ENCODE data around the gene DNAH8.

Gene DNAH8

GRCh38 chr6:39061588-39061987 lies 346.5 kb downstream of the DNAH8 start:
- Histone ChIP-seq H3K4me1 (ENCODE audit: control insufficient read depth, low read depth, low read length) (no peaks in the 10 kb centered on the region), H3K36me3 (ENCODE audit: control insufficient read depth, low read depth, low read length) (no peaks in the 10 kb centered on the region), H3K27ac (ENCODE audit: low read length) (no peak overlapping the region), H3K4me3 (ENCODE audit: low read length) (no peak overlapping the region), H3K27me3 (ENCODE audit: control insufficient read depth, insufficient read depth, low read length) (no peaks in the 10 kb centered on the region), H3K9ac (ENCODE audit: low read length) (no peak overlapping the region), H3K9me3 (ENCODE audit: control insufficient read depth, low read depth, low read length) (no peaks in the 10 kb centered on the region)

- H3K9ac ChIP-seq (ENCODE audit: low read length) = no peak overlapping the region
- H3K9me3 ChIP-seq (ENCODE audit: control insufficient read depth, low read depth, low read length) = no peaks in the 10 kb centered on the region
- no peak overlapping the region for H3K4me3 ChIP-seq (ENCODE audit: low read length)
- H3K27me3 ChIP-seq (ENCODE audit: control insufficient read depth, insufficient read depth, low read length) = no peaks in the 10 kb centered on the region
- H3K4me1 ChIP-seq (ENCODE audit: control insufficient read depth, low read depth, low read length) = no peaks in the 10 kb centered on the region
- H3K36me3 ChIP-seq (ENCODE audit: control insufficient read depth, low read depth, low read length) = no peaks in the 10 kb centered on the region
- no peak overlapping the region for H3K27ac ChIP-seq (ENCODE audit: low read length)
These were observed 347.1 kb downstream of the DNAH8 start for GRCh38 chr6:39062014-39062740.

DNA sequence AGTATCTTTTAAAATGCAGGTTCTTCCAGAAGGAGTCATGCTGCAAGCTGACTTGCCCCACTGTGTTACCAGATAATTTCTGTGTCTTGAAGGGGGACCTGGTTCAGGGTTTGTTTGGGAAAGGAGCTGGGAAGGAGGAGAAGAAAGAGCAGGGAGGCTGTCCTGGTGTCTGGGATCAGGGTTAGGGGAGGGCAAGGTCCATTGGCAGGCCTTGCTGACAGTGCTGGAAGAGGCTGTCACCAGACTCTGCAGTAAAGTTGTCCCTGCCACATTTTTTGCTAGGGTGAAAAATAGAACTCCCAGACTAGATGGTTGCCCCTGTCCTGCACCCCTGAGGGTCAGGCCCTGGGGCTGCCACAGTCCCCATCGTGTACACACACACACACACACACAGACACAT lies 348.4 kb downstream of the DNAH8 start:
- no peaks in the 10 kb centered on the region for H3K36me3 ChIP-seq (ENCODE audit: control insufficient read depth, low read depth, low read length)
- H3K27ac ChIP-seq (ENCODE audit: low read length) = no peak overlapping the region
- no peaks in the 10 kb centered on the region for H3K4me1 ChIP-seq (ENCODE audit: control insufficient read depth, low read depth, low read length)
- no peak overlapping the region for H3K9ac ChIP-seq (ENCODE audit: low read length)
- H3K4me3 ChIP-seq (ENCODE audit: low read length) = no peak overlapping the region
- H3K27me3 ChIP-seq (ENCODE audit: control insufficient read depth, insufficient read depth, low read length) = no peaks in the 10 kb centered on the region
- H3K9me3 ChIP-seq (ENCODE audit: control insufficient read depth, low read depth, low read length) = no peaks in the 10 kb centered on the region

- Histone ChIP-seq H3K27ac (ENCODE audit: low read length) (no peak overlapping the region), H3K4me3 (ENCODE audit: low read length) (no peak overlapping the region), H3K27me3 (ENCODE audit: control insufficient read depth, insufficient read depth, low read length) (no peaks in the 10 kb centered on the region), H3K36me3 (ENCODE audit: control insufficient read depth, low read depth, low read length) (no peaks in the 10 kb centered on the region), H3K9ac (ENCODE audit: low read length) (no peak overlapping the region), H3K9me3 (ENCODE audit: control insufficient read depth, low read depth, low read length) (no peaks in the 10 kb centered on the region), H3K4me1 (ENCODE audit: control insufficient read depth, low read depth, low read length) (no peaks in the 10 kb centered on the region)
These were observed 350.4 kb downstream of the DNAH8 start for GRCh38 chr6:39065561-39065960.

DNA sequence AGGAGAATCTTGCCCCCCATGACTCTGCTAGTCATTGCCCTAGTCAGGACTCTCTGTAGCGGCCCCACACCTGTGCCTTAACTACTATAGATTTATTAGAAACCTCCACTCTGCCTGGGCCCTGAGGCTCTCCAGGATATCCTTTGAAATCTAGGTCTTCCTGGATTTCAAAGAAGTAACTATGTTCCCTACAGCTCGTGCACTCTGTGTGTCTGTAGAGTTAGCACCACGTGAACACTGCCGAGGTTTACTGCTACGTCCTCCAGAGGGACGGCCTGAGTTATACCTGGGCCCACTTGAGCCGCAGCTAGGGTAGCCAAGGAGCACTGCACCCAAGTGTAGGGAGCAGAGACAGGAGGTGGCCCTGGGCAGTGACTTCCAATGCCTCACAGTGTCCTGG lies 353.3 kb downstream of the DNAH8 start:
- no peaks in the 10 kb centered on the region for H3K9me3 ChIP-seq (ENCODE audit: control insufficient read depth, low read depth, low read length)
- H3K9ac ChIP-seq (ENCODE audit: low read length) = no peak overlapping the region
- peaks cover 5% of the 10 kb centered on the region for H3K4me1 ChIP-seq (ENCODE audit: control insufficient read depth, low read depth, low read length)
- no peaks in the 10 kb centered on the region for H3K27me3 ChIP-seq (ENCODE audit: control insufficient read depth, insufficient read depth, low read length)
- H3K4me3 ChIP-seq (ENCODE audit: low read length) = no peak overlapping the region
- H3K27ac ChIP-seq (ENCODE audit: low read length) = no peak overlapping the region
- H3K36me3 ChIP-seq (ENCODE audit: control insufficient read depth, low read depth, low read length) = no peaks in the 10 kb centered on the region

DNA sequence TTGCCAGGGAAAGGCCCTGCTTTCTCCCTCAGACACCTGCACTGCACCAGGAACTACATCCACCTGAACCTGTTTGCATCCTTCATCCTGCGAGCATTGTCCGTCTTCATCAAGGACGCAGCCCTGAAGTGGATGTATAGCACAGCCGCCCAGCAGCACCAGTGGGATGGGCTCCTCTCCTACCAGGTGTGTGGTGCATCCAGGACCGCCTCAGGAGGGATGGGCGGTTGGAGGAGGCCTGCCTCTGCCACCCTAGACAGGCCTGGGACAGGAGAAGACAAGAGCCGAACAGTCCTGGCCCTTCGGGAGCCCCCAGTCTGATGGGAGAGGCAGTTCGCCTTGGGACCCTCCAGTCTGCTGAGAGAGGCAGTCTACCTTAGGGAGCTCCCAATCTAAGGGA lies 357.7 kb downstream of the DNAH8 start:
- Histone ChIP-seq H3K27ac (ENCODE audit: low read length) (no peak overlapping the region), H3K9ac (ENCODE audit: low read length) (no peak overlapping the region), H3K4me1 (ENCODE audit: control insufficient read depth, low read depth, low read length) (peaks cover 5% of the 10 kb centered on the region), H3K27me3 (ENCODE audit: control insufficient read depth, insufficient read depth, low read length) (no peaks in the 10 kb centered on the region), H3K4me3 (ENCODE audit: low read length) (no peak overlapping the region), H3K36me3 (ENCODE audit: control insufficient read depth, low read depth, low read length) (no peaks in the 10 kb centered on the region), H3K9me3 (ENCODE audit: control insufficient read depth, low read depth, low read length) (no peaks in the 10 kb centered on the region)

DNA sequence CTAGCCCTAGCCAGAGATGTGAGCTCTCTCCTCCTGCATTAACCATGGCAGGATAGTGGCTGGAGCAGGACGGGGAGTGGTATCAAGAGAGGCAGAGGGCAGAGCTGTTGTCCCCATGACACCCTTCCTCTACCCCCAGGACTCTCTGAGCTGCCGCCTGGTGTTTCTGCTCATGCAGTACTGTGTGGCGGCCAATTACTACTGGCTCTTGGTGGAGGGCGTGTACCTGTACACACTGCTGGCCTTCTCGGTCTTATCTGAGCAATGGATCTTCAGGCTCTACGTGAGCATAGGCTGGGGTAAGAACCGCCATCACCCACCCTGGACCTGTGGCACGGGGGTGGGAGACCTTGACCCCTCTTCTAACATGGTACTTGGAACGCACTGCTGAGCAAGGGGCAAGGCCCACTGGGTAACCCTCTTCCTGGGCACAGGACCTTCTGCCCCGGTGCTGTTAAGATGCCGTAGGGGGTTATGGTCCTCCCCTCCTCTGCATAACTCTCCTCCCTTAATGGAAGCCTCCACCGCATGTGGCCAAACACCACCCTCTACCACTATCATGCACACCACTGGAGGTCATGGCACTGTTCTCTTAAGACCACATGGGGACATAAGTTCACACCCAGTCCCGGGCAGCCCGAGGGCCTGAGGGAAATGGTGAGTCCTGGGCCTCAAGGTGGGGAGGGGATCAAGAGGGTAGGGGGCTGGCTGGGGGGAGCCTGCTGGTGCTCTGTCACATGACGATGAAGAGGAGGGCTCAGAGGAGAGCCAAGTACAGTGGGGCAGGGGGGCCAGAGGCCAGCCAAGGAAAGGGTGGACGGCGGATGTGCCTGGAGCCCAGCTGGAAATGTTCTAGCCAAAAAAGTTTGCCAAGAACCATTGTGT lies 358.6 kb downstream of the DNAH8 start:
- no peak overlapping the region for H3K9ac ChIP-seq (ENCODE audit: low read length)
- peaks cover 5% of the 10 kb centered on the region for H3K4me1 ChIP-seq (ENCODE audit: control insufficient read depth, low read depth, low read length)
- no peaks in the 10 kb centered on the region for H3K9me3 ChIP-seq (ENCODE audit: control insufficient read depth, low read depth, low read length)
- H3K4me3 ChIP-seq (ENCODE audit: low read length) = no peak overlapping the region
- no peak overlapping the region for H3K27ac ChIP-seq (ENCODE audit: low read length)
- H3K27me3 ChIP-seq (ENCODE audit: control insufficient read depth, insufficient read depth, low read length) = no peaks in the 10 kb centered on the region
- no peaks in the 10 kb centered on the region for H3K36me3 ChIP-seq (ENCODE audit: control insufficient read depth, low read depth, low read length)

DNA sequence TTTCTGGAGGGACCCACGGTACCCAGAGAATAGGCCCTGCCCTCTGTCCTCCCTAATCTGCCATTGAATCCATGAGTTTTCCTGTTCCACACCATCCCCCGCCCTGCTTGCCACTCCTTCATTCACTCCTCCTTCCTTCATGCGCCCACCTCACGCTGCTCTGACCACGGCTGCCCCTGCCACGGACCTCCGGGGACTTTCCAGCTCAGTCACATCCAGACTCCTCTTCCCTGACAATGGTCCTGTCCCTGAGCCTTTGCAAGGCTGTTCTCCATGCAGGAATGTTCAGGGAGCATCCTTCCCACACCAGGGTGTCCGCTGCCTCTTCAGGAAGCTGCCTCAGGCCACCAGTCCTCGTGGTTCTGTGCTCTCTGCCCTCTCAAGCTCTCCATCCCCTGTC lies 359.4 kb downstream of the DNAH8 start:
- Histone ChIP-seq H3K9me3 (ENCODE audit: control insufficient read depth, low read depth, low read length) (no peaks in the 10 kb centered on the region), H3K36me3 (ENCODE audit: control insufficient read depth, low read depth, low read length) (no peaks in the 10 kb centered on the region), H3K27ac (ENCODE audit: low read length) (no peak overlapping the region), H3K9ac (ENCODE audit: low read length) (no peak overlapping the region), H3K4me1 (ENCODE audit: control insufficient read depth, low read depth, low read length) (peaks cover 5% of the 10 kb centered on the region), H3K4me3 (ENCODE audit: low read length) (no peak overlapping the region), H3K27me3 (ENCODE audit: control insufficient read depth, insufficient read depth, low read length) (no peaks in the 10 kb centered on the region)

DNA sequence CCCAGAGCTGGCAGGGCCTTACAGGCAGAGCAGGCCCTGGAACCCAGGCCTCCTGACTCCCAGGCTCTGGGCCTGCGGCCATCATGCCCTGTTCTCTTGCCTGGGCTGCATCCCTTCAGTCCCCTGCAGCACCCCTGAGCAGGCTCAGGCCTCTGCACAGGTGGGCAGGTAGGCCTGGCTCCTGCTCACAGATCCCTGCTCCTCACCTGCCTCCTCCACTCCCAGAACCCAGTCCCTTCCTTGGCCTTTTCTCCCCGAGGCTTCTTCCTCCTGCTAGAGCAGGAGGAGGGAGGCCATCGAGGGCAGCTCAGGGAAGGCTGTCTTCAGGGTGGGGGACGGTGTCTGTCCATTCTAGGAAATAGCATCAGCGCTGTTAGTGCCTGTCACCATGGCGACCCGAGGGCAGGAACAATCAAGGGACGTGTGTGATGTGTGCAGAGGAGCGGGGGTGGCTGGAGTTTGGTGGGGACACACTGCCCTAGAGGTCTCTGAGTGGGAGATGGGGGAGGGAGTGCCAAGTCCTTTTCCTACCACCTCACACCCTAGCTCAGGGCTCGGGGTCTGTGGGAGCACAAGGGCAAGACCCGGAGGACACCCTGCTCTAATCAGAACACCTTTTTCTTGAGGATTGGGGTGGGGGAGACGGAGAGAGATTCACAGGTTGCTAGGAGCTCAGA lies 360.0 kb downstream of the DNAH8 start:
- Histone ChIP-seq H3K4me1 (ENCODE audit: control insufficient read depth, low read depth, low read length) (peaks cover 5% of the 10 kb centered on the region), H3K27ac (ENCODE audit: low read length) (no peak overlapping the region), H3K27me3 (ENCODE audit: control insufficient read depth, insufficient read depth, low read length) (no peaks in the 10 kb centered on the region), H3K36me3 (ENCODE audit: control insufficient read depth, low read depth, low read length) (no peaks in the 10 kb centered on the region), H3K4me3 (ENCODE audit: low read length) (no peak overlapping the region), H3K9me3 (ENCODE audit: control insufficient read depth, low read depth, low read length) (no peaks in the 10 kb centered on the region), H3K9ac (ENCODE audit: low read length) (no peak overlapping the region)

DNA sequence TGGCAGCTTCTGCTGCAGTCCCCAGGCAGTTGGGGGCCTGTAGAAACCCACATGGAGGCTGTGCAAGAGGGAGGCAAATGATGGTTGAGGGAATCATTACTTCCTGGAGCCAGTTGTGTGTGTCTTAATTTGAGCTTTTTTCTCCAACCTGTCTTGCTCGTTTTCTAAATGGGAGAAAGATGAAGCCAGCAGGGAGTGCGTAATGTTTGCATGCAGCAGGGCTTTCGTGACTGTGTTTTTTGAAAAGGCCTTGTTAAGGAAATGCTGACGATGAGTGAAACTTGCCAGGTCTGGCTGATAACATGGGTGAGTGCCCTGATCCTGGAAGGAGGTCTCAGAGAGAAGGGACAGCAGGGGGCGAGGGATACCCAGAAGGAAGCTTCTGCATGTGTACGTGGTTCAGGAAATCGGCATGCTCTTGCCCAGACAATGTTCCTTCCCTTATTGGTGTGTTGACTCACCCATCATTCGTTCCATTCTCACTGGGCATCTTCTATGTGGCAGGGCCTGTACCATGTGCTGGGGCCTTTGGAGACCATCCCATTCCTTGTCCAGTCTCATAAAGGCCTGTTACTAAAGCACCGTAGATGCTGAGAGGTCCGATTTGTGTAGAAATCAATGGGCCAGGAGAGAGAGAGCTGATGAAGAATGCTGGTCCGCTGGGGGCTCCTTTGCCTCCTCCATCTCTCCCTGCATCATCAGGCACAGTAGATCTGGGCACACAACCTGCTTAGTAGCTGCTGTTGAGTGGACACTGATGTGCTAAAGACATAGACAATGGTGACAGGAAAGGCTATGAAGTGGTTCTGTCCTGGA lies 360.9 kb downstream of the DNAH8 start:
- H3K36me3 ChIP-seq (ENCODE audit: control insufficient read depth, low read depth, low read length) = no peaks in the 10 kb centered on the region
- H3K27me3 ChIP-seq (ENCODE audit: control insufficient read depth, insufficient read depth, low read length) = no peaks in the 10 kb centered on the region
- H3K9me3 ChIP-seq (ENCODE audit: control insufficient read depth, low read depth, low read length) = no peaks in the 10 kb centered on the region
- no peak overlapping the region for H3K27ac ChIP-seq (ENCODE audit: low read length)
- peaks cover 5% of the 10 kb centered on the region for H3K4me1 ChIP-seq (ENCODE audit: control insufficient read depth, low read depth, low read length)
- no peak overlapping the region for H3K9ac ChIP-seq (ENCODE audit: low read length)
- no peak overlapping the region for H3K4me3 ChIP-seq (ENCODE audit: low read length)
